Tibial nerve (tissue), 4 donors: Measurements from ENCODE around the gene HLA-DOA.

ENCODE experiments used
- EP300 ChIP-seq, 2 donors: sonication (generic); formaldehyde crosslinking; IDR thresholded peaks; one replicate each; pipeline ENCODE4 v1.6.1; 2017; ENCODE audit warnings: antibody characterized with exemption in 2 of 2, mild to moderate bottlenecking in 1 of 2
- POLR2A ChIP-seq, 2 donors: fragments of 450-650 bp; IDR thresholded peaks; one replicate each; pipeline ENCODE4 v1.6.1; 2017; ENCODE audit warnings: antibody characterized with exemption in 2 of 2, mild to moderate bottlenecking in 2 of 2, moderate library complexity in 2 of 2
- TF ChIP-seq, protein P1 (sequence below), 5 experiments: fragments of 200-600 bp in 3 of 5; fragments of 450-650 bp in 2 of 5; sonication (generic) in 3 of 5; IDR thresholded peaks; one replicate each; pipeline ENCODE4 v1.5.1; 2016 to 2019; ENCODE audit warnings: antibody characterized with exemption in 5 of 5, mild to moderate bottlenecking in 3 of 5, moderate library complexity in 2 of 5

DNA sequence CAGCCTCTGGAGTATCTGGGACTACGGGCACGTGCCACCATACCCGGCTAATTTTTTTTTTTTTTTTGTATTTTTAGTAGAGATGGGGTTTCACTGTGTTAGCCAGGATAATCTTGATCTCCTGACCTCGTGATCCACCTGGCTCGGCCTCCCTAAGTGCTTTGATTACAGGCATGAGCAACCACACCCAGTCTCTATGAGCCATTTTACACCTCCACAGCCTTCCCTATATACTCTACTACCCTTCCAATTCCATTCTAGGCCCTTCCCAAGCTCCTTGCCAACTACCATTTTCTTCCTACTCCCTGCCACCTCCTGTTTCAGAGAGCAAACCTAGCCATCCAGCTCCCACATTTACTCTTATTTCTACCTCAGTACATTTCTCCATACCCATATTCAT is 48.8 kb downstream of the HLA-DOA start:
- TF ChIP-seq, protein P1, sequence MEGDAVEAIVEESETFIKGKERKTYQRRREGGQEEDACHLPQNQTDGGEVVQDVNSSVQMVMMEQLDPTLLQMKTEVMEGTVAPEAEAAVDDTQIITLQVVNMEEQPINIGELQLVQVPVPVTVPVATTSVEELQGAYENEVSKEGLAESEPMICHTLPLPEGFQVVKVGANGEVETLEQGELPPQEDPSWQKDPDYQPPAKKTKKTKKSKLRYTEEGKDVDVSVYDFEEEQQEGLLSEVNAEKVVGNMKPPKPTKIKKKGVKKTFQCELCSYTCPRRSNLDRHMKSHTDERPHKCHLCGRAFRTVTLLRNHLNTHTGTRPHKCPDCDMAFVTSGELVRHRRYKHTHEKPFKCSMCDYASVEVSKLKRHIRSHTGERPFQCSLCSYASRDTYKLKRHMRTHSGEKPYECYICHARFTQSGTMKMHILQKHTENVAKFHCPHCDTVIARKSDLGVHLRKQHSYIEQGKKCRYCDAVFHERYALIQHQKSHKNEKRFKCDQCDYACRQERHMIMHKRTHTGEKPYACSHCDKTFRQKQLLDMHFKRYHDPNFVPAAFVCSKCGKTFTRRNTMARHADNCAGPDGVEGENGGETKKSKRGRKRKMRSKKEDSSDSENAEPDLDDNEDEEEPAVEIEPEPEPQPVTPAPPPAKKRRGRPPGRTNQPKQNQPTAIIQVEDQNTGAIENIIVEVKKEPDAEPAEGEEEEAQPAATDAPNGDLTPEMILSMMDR (IDR thresholded peaks at IDR 0.05), result no peak
- TF ChIP-seq EP300 (IDR thresholded peaks at IDR 0.05) (no peak), POLR2A (IDR thresholded peaks at IDR 0.05) (no peak)
